K562 (cell line): ENCODE results near the gene ADD2. TPM values are rescaled to one million over a fixed set of nuclear protein-coding genes. Genes with fewer than 3 reads are reported as not detected.

Source experiments
- ATAC-seq: fragments of 200-7000 bp; cut with Tn5 transposase; 3 replicates; pipeline ENCODE4 v1.9.1; 2020; ENCODE audit warnings: moderate library complexity
- BruUV-seq: library from RNA; stranded (reverse); fragments of 400-500 nt; replicated peaks from 2 replicates; lab custom pipeline; 2021; lab: Mats Ljungman, UMichigan
- CTCF ChIA-PET: fragments of 300-600 bp; formaldehyde crosslinking; extraction: SDS; loops from one replicate; lab custom pipeline; 2021; ENCODE audit warnings: low intra/inter-chr PET ratio; lab: Yijun Ruan, JAX
- POLR2A ChIA-PET: fragments of 300-600, 350-650 bp; sonication (Branson Sonifier 250); formaldehyde crosslinking; extraction: SDS; loops from one replicate; lab custom pipeline; 2021; ENCODE audit warnings: antibody characterized with exemption, inconsistent platforms; lab: Yijun Ruan, JAX
- DNase-seq, 4 experiments: peaks; one replicate each; pipeline versions ENCODE4 v3.0.0 to v3.0.0-alpha.2; 2011 to 2018; ENCODE audit warnings: low spot score in 3 of 4, mixed read lengths in 3 of 4; ENCODE audit errors: extremely low read depth in 1 of 4
- FAIRE-seq: peaks from 2 replicates; lab custom pipeline; 2011; peaks lifted over from hg19 to GRCh38; lab: Jason Lieb, UNC
- H2AFZ ChIP-seq: 2 replicates; pipeline ENCODE4 v1.6.0; 2011; ENCODE audit warnings: low read depth, low read length, control low read depth, inconsistent platforms
- H3K27ac ChIP-seq: fragments of 200-600 bp; 3 replicates; pipeline ENCODE4 v1.8.0; 2011; ENCODE audit warnings: low read depth, mild to moderate bottlenecking, control low read depth, inconsistent platforms, low read length, moderate library complexity, mixed read lengths; ENCODE audit errors: extremely low read depth
- H3K27me3 ChIP-seq, 2 experiments: fragments of 300-600 bp in 1 of 2; 2 replicates in 1 of 2; 3 replicates in 1 of 2; pipeline versions ENCODE4 v1.6.0 to v1.8.0; 2011; ENCODE audit warnings: inconsistent platforms in 2 of 2, low read length in 2 of 2, mild to moderate bottlenecking in 1 of 2, mixed read lengths in 1 of 2, moderate library complexity in 1 of 2; ENCODE audit not compliant: control insufficient read depth in 2 of 2, insufficient read depth in 2 of 2
- H3K36me3 ChIP-seq: fragments of 300-600 bp; 3 replicates; pipeline ENCODE4 v1.8.0; 2011; ENCODE audit warnings: mild to moderate bottlenecking, low read length, inconsistent platforms; ENCODE audit not compliant: control insufficient read depth, insufficient read depth
- H3K4me1 ChIP-seq, 2 experiments: fragments of 200-600 bp in 1 of 2; replicated peaks in 1 of 2; 2 replicates in 1 of 2; 3 replicates in 1 of 2; pipeline versions ENCODE4 v1.5.1 to v1.8.0; 2011; ENCODE audit warnings: inconsistent platforms in 2 of 2, low read length in 2 of 2, mild to moderate bottlenecking in 1 of 2, mixed read lengths in 1 of 2, moderate library complexity in 1 of 2; ENCODE audit not compliant: control insufficient read depth in 2 of 2, insufficient read depth in 2 of 2
- H3K4me2 ChIP-seq: 2 replicates; pipeline ENCODE4 v1.6.1; 2011; ENCODE audit warnings: low read length, control low read depth, inconsistent platforms, mixed read lengths; ENCODE audit not compliant: insufficient read depth
- H3K4me3 ChIP-seq: fragments of 200-600 bp; sonication (generic), shearing (Covaris generic); 2 replicates; pipeline ENCODE4 v1.5.1; 2016; ENCODE audit warnings: control low read depth, inconsistent platforms
- H3K79me2 ChIP-seq: fragments of 200-600 bp; 3 replicates; pipeline ENCODE4 v1.8.0; 2011; ENCODE audit warnings: low read length, inconsistent platforms; ENCODE audit not compliant: control insufficient read depth, insufficient read depth
- H3K9ac ChIP-seq, 2 experiments: 2 replicates each; pipeline versions ENCODE4 v1.6.0 to v1.6.1; 2011; ENCODE audit warnings: low read depth in 2 of 2, low read length in 2 of 2, control low read depth in 1 of 2, inconsistent platforms in 1 of 2, mild to moderate bottlenecking in 1 of 2, mixed read lengths in 1 of 2; ENCODE audit not compliant: insufficient read depth in 1 of 2
- H3K9me1 ChIP-seq: one replicate; pipeline ENCODE4 v1.6.0; 2011; ENCODE audit warnings: inconsistent platforms, mild to moderate bottlenecking, low read length, moderate library complexity; ENCODE audit not compliant: control insufficient read depth, insufficient read depth
- H3K9me3 ChIP-seq: replicated peaks from 2 replicates; pipeline ENCODE4 v1.5.1; 2011; ENCODE audit warnings: low read depth, low read length, inconsistent platforms; ENCODE audit not compliant: control insufficient read depth, insufficient read depth
- H4K20me1 ChIP-seq: replicated peaks from 2 replicates; pipeline ENCODE4 v1.6.1; 2011; ENCODE audit warnings: low read length, inconsistent platforms, mixed read lengths; ENCODE audit not compliant: control insufficient read depth, insufficient read depth
- ATF1 ChIP-seq, 2 experiments: fragments of 450-650 bp in 1 of 2; IDR thresholded peaks; 2 replicates each; pipeline ENCODE4 v1.6.1; 2016; ENCODE audit warnings: missing compliant biosample characterization in 1 of 2, missing genetic modification characterization in 1 of 2
- CHD2 ChIP-seq: IDR thresholded peaks from 2 replicates; pipeline ENCODE4 v1.6.1; 2011; ENCODE audit warnings: low read depth, low read length
- FOXK2 ChIP-seq, 2 experiments: fragments of 450-650 bp; IDR thresholded peaks in 1 of 2; conservative IDR thresholded peaks in 1 of 2; 2 replicates each; pipeline ENCODE4 v1.6.1; 2016; ENCODE audit warnings: low read depth in 2 of 2, mild to moderate bottlenecking in 1 of 2
- NR1H2 ChIP-seq: sonication (generic); formaldehyde crosslinking; IDR thresholded peaks from 2 replicates; pipeline ENCODE4 v1.4.0; 2020; ENCODE audit warnings: mild to moderate bottlenecking, missing genetic modification reagents
- NR2F6 ChIP-seq: fragments of 450-650 bp; formaldehyde crosslinking; IDR thresholded peaks from 2 replicates; pipeline ENCODE4 v1.4.0; 2020; ENCODE audit warnings: mild to moderate bottlenecking
- PML ChIP-seq: IDR thresholded peaks from 2 replicates; pipeline ENCODE4 v1.6.1; 2012; ENCODE audit warnings: low read length, inconsistent platforms
- RAD51 ChIP-seq: fragments of 450-650 bp; IDR thresholded peaks from 2 replicates; pipeline ENCODE4 v1.7.1; 2016; ENCODE audit warnings: low read depth, mild to moderate bottlenecking, borderline replicate concordance
- TBL1XR1 ChIP-seq, 2 experiments: IDR thresholded peaks; 2 replicates each; pipeline ENCODE4 v1.6.1; 2012; ENCODE audit warnings: improper control_type of control experiment in 2 of 2, low read length in 2 of 2, mild to moderate bottlenecking in 1 of 2
- ZNF124 ChIP-seq: sonication (generic); formaldehyde crosslinking; IDR thresholded peaks from 2 replicates; pipeline ENCODE4 v1.8.1; 2022; ENCODE audit warnings: missing genetic modification reagents
- ZNF318 ChIP-seq, 2 experiments: fragments of 450-650 bp; IDR thresholded peaks; 2 replicates each; pipeline ENCODE4 v1.6.1; 2016; ENCODE audit warnings: mild to moderate bottlenecking in 2 of 2, borderline replicate concordance in 1 of 2, low read depth in 1 of 2, moderate library complexity in 1 of 2
- ZNF324 ChIP-seq: fragments of 250-450 bp; sonication (Bioruptor Pico); IDR thresholded peaks from 2 replicates; pipeline ENCODE4 v1.4.0; 2020; ENCODE audit warnings: mild to moderate bottlenecking
- ZNF41 ChIP-seq: fragments of 250-450 bp; sonication (Bioruptor Pico); conservative IDR thresholded peaks from 2 replicates; pipeline ENCODE4 v1.4.0; 2020; ENCODE audit warnings: mild to moderate bottlenecking
- WGBS: fragments of 100-300 bp; shearing (Covaris generic); methylation state at CpG from one replicate; pipeline ENCODE4 v1.1.6; 2016; ENCODE audit warnings: low coverage, mixed read lengths; ENCODE audit not compliant: insufficient coverage; ENCODE audit errors: missing lambda C conversion rate; 5-methylcytosine and 5-hydroxymethylcytosine counted together
- in situ Hi-C: fragments of 300-500 bp; cut with MboI; formaldehyde crosslinking; loops from 4 replicates; pipeline ENCODE4 v1.15.0; 2018; ENCODE audit warnings: inconsistent platforms, mixed read lengths
- intact Hi-C: fragments of 100-400 bp; cut with micrococcal nuclease; formaldehyde crosslinking; loops from 2 replicates; pipeline ENCODE4 v1.14.2; 2022
- polyA plus RNA-seq, 8 experiments: library from polyadenylated mRNA; depleted of rRNA in 4 of 8; stranded (reverse) in 5 of 8; unstranded in 3 of 8; fragments of >200 nt; fragmentation: Nextera tagmentation in 2 of 8; fragmentation: Illumina TruSeq in 1 of 8; extraction: Ambion mirVana in 2 of 8; extraction: Trizol in 1 of 8; gene quantifications; 2 replicates each; pipeline versions ENCODE4 v1.2.1 to v1.2.3, GENCODE V29; 2011 to 2014; ENCODE audit warnings: inconsistent platforms in 1 of 8, missing spikeins in 1 of 8
- total RNA-seq, 7 experiments: library from RNA; depleted of rRNA in 6 of 7; stranded (reverse); fragments of >200 nt in 6 of 7; fragmentation: Illumina TruSeq in 2 of 7; extraction: Trizol in 2 of 7; gene quantifications; 2 replicates each; pipeline versions ENCODE4 v1.2.1 to v1.2.3, GENCODE V29; 2011 to 2021; ENCODE audit warnings: low replicate concordance in 1 of 7

Gene ADD2
- total and polyA plus RNA-seq, 9 of the 15 experiments (the other 6 are each of a cell fraction or from before 2014, with no cell fraction given), result 3.5 to 63.0 (median 36.2) TPM

GRCh38 chr2:70743068-70743467 lies 24.9 kb downstream of the ADD2 start:
- Histone ChIP-seq H3K4me1 (peaks cover 4 to 7% of the 10 kb centered on the region in 2 experiments; a peak in 3 of 5 replicates), H3K27me3 (no peaks in the 10 kb centered on the region), H3K4me3 (no peak overlapping the region), H3K79me2 (peaks cover 8% of the 10 kb centered on the region; the same call in 1 of the 3 replicates), H3K4me2 (no peak overlapping the region), H4K20me1 (no peaks in the 10 kb centered on the region), H3K9me1 (no peaks in the 10 kb centered on the region), H3K9ac (no peak overlapping the region; a peak in 1 of 4 replicates), H3K27ac (no peak overlapping the region), H3K9me3 (no peaks in the 10 kb centered on the region), H2AFZ (no peak overlapping the region), H3K36me3 (no peaks in the 10 kb centered on the region)
- ATAC-seq (peak; percentile 22; the same call in 1 of the 3 replicates), DNase-seq (no peak), FAIRE-seq (no peak)
- in situ Hi-C loops (no loop called here), intact Hi-C loops (no loop called here)
- WGBS, result 56% methylated on average over 4 of the region's 4 CpGs
- BruUV-seq, result no TSS peak
- ChIA-PET CTCF (interaction anchor here (0.8 kb wide), 1 partner anchor 25 kb away, joined by 5 read pairs; the partner anchor contains the start of gene ADD2), POLR2A (interaction anchor here (1.0 to 1.5 kb wide), 2 partner anchors 8 to 10 kb away, joined by 3 to 4 read pairs; no protein-coding TSS in a partner anchor)
- TF ChIP-seq FOXK2 (conservative IDR thresholded peaks at IDR 0.05 in 1 of 2, IDR thresholded peaks at IDR 0.05 in 1 of 2; ENCODE audit: low read depth in 2 of 2), result no peak
- no peak for TF ChIP-seq RAD51
- TF ChIP-seq NR1H2 (CRISPR knock-in tag), result no peak
- no peak for TF ChIP-seq CHD2
- TF ChIP-seq ZNF324, result no peak
- no peak for TF ChIP-seq TBL1XR1 (IDR thresholded peaks at IDR 0.05; ENCODE audit: low read length in 2 of 2)
- TF ChIP-seq NR2F6 (CRISPR knock-in tag), result no peak
- TF ChIP-seq ZNF41 (CRISPR knock-in tag), result no peak
- TF ChIP-seq PML, result no peak
- no peak for TF ChIP-seq ATF1 (CRISPR knock-in tag; IDR thresholded peaks at IDR 0.05)
- TF ChIP-seq ATF1 (tag; IDR thresholded peaks at IDR 0.05), result no peak
- TF ChIP-seq ZNF124 (CRISPR knock-in tag), result no peak
- no peak for TF ChIP-seq ZNF318 (IDR thresholded peaks at IDR 0.05; ENCODE audit: borderline replicate concordance in 1 of 2, low read depth in 1 of 2)
